PC-9 (cell line): ENCODE measurements around the gene SRP14. TPM values are rescaled to one million over a fixed set of nuclear protein-coding genes. Genes with fewer than 3 reads are reported as not detected.

Experiments
- BruUV-seq: library from RNA; stranded (reverse); fragments of 400-500 nt; replicated peaks from 2 replicates; lab custom pipeline; 2021; lab: Mats Ljungman, UMichigan
- CTCF ChIA-PET: fragments of 300-600 bp; sonication (Branson Sonifier 250); formaldehyde crosslinking; loops from one replicate; lab custom pipeline; 2022; ENCODE audit warnings: antibody characterized with exemption; lab: Charles Lee
- POLR2A ChIA-PET: fragments of 300-600 bp; sonication (Branson Sonifier 250); formaldehyde crosslinking; loops from one replicate; lab custom pipeline; 2022; ENCODE audit warnings: antibody characterized with exemption; ENCODE audit not compliant: unreplicated experiment; lab: Charles Lee
- DNase-seq, 2 experiments: peaks; one replicate each; pipeline versions ENCODE4 v3.0.0 to v3.0.0-alpha.2; 2015 to 2022; ENCODE audit warnings: mixed read lengths in 1 of 2
- H2AFZ ChIP-seq: fragments of 200-600 bp; sonication (generic); 2 replicates; pipeline ENCODE4 v1.8.1; 2017; ENCODE audit warnings: antibody characterized with exemption
- H3F3A ChIP-seq: fragments of 200-600 bp; sonication (generic); 2 replicates; pipeline ENCODE4 v1.8.1; 2017; ENCODE audit warnings: antibody characterized with exemption, mild to moderate bottlenecking, low read depth; ENCODE audit not compliant: insufficient read depth
- H3K27ac ChIP-seq: fragments of 200-600 bp; sonication (generic); 2 replicates; pipeline ENCODE4 v1.6.1; 2016; ENCODE audit warnings: mixed run types
- H3K27me3 ChIP-seq: fragments of 200-600 bp; sonication (generic); 2 replicates; pipeline ENCODE4 v1.6.1; 2016; ENCODE audit warnings: low read depth, mixed run types; ENCODE audit not compliant: insufficient read depth
- H3K36me3 ChIP-seq: fragments of 200-600 bp; sonication (generic); 2 replicates; pipeline ENCODE4 v1.6.1; 2016; ENCODE audit warnings: low read depth, mixed run types
- H3K4me1 ChIP-seq: fragments of 200-600 bp; sonication (generic); replicated peaks from 2 replicates; pipeline ENCODE4 v1.6.1; 2016; ENCODE audit warnings: mixed run types; ENCODE audit not compliant: insufficient read depth
- H3K4me2 ChIP-seq: fragments of 200-600 bp; sonication (generic); 2 replicates; pipeline ENCODE4 v1.6.1; 2017; ENCODE audit warnings: mixed run types
- H3K4me3 ChIP-seq: fragments of 200-600 bp; sonication (generic); 2 replicates; pipeline ENCODE4 v1.6.1; 2016; ENCODE audit warnings: mixed run types
- H3K79me2 ChIP-seq: fragments of 200-600 bp; sonication (generic); 2 replicates; pipeline ENCODE4 v1.6.1; 2017; ENCODE audit warnings: low read depth, mixed run types
- H3K9me2 ChIP-seq: fragments of 200-600 bp; sonication (generic); 2 replicates; pipeline ENCODE4 v1.8.1; 2017; ENCODE audit warnings: mild to moderate bottlenecking; ENCODE audit not compliant: insufficient read depth
- H3K9me3 ChIP-seq: fragments of 200-600 bp; sonication (generic); 2 replicates; pipeline ENCODE4 v1.8.1; 2016; ENCODE audit warnings: low read depth; ENCODE audit not compliant: insufficient read depth
- H4K20me1 ChIP-seq: fragments of 200-600 bp; sonication (generic); 2 replicates; pipeline ENCODE4 v1.8.1; 2017; ENCODE audit not compliant: insufficient read depth
- CTCF ChIP-seq: fragments of 200-600 bp; sonication (generic); conservative IDR thresholded peaks from 2 replicates; pipeline ENCODE4 v1.6.1; 2017; ENCODE audit warnings: mixed run types, antibody characterized with exemption, mild to moderate bottlenecking, moderate library complexity
- EZH2 ChIP-seq: fragments of 200-600 bp; sonication (generic); IDR thresholded peaks from 2 replicates; pipeline ENCODE4 v1.8.0; 2017; ENCODE audit warnings: antibody characterized with exemption, low read depth
- intact Hi-C: fragments of 100-400 bp; cut with micrococcal nuclease; formaldehyde crosslinking; loops from one replicate; pipeline ENCODE4 v1.10.0; 2022; ENCODE audit not compliant: unreplicated experiment
- total RNA-seq: library from RNA; stranded (reverse); gene quantifications from 2 replicates; pipeline ENCODE4 v1.2.3, GENCODE V29; 2021

The SRP14 gene
- total RNA-seq, 1 experiment from 2014 or later, result 196 TPM

- no TSS peak for BruUV-seq
These were observed 14.3 kb upstream of the SRP14 start for GRCh38 chr15:40053079-40053830.

GRCh38 chr15:40052604-40053003 lies 13.6 kb upstream of the SRP14 start:
- no peak overlapping the region for H3K4me3 ChIP-seq
- H3K79me2 ChIP-seq, result no peaks in the 10 kb centered on the region
- POLR2A ChIA-PET, result interaction anchor here (0.6 kb wide), 1 partner anchor 1270 kb away, joined by 8 read pairs; no protein-coding TSS in a partner anchor
- BruUV-seq, result no TSS peak
- no peaks in the 10 kb centered on the region for H3K27me3 ChIP-seq
- intact Hi-C loops, result no loop called here
- H3K9me2 ChIP-seq, result no peaks in the 10 kb centered on the region
- no peaks in the 10 kb centered on the region for H4K20me1 ChIP-seq
- no peak overlapping the region for H2AFZ ChIP-seq
- H3K36me3 ChIP-seq, result no peaks in the 10 kb centered on the region
- H3F3A ChIP-seq, result peaks cover 51% of the 10 kb centered on the region
- peaks cover 74% of the 10 kb centered on the region for H3K4me1 ChIP-seq
- DNase-seq, result peak in 1 of 2 experiments; percentile 43
- CTCF ChIA-PET, result interaction anchor here (0.8 kb wide), 1 partner anchor 222 kb away, joined by 5 read pairs; no protein-coding TSS in a partner anchor
- no peak overlapping the region for H3K27ac ChIP-seq
- H3K9me3 ChIP-seq, result no peaks in the 10 kb centered on the region
- H3K4me2 ChIP-seq, result no peak overlapping the region
- no peak for TF ChIP-seq CTCF
- no peak for TF ChIP-seq EZH2

More at GRCh38 chr15:40053079-40053830, 14.3 kb upstream of the SRP14 start:
- Histone ChIP-seq H3K79me2 (no peaks in the 10 kb centered on the region), H3K27ac (no peak overlapping the region), H3K9me2 (no peaks in the 10 kb centered on the region), H4K20me1 (no peaks in the 10 kb centered on the region), H3K4me2 (no peak overlapping the region), H3K36me3 (no peaks in the 10 kb centered on the region), H2AFZ (no peak overlapping the region), H3K27me3 (no peaks in the 10 kb centered on the region), H3K4me3 (no peak overlapping the region), H3K9me3 (no peaks in the 10 kb centered on the region), H3K4me1 (peaks cover 74% of the 10 kb centered on the region), H3F3A (peaks cover 49% of the 10 kb centered on the region)
- CTCF ChIA-PET, result interaction anchor here (3.1 kb wide), 1 partner anchor 53 kb away, joined by 12 read pairs; no protein-coding TSS in a partner anchor
- TF ChIP-seq EZH2, result no peak
- TF ChIP-seq CTCF, result no peak
- intact Hi-C loops, result no loop called here
- POLR2A ChIA-PET, result interaction anchor here (0.6 kb wide), 1 partner anchor 1269 kb away, joined by 8 read pairs; no protein-coding TSS in a partner anchor
- DNase-seq, result no peak

- Histone ChIP-seq H3K27me3 (no peaks in the 10 kb centered on the region), H2AFZ (no peak overlapping the region), H3K4me3 (no peak overlapping the region), H4K20me1 (no peaks in the 10 kb centered on the region), H3K4me1 (peaks cover 74% of the 10 kb centered on the region), H3K79me2 (no peaks in the 10 kb centered on the region), H3K9me2 (no peaks in the 10 kb centered on the region), H3K27ac (no peak overlapping the region), H3K4me2 (no peak overlapping the region), H3F3A (peaks cover 52% of the 10 kb centered on the region), H3K9me3 (no peaks in the 10 kb centered on the region), H3K36me3 (no peaks in the 10 kb centered on the region)
- ChIA-PET POLR2A (interaction anchor here (0.7 kb wide), 1 partner anchor 55 kb away, joined by 3 read pairs; no protein-coding TSS in a partner anchor), CTCF (interaction anchor here (0.8 to 1.2 kb wide), 2 partner anchors 55 to 223 kb away, joined by 3 to 5 read pairs; no protein-coding TSS in a partner anchor)
- BruUV-seq, result no TSS peak
- intact Hi-C loops, result no loop called here
- TF ChIP-seq EZH2, result no peak
- no peak for DNase-seq
These were observed 12.8 kb upstream of the SRP14 start for GRCh38 chr15:40051616-40052415.
